HCT116 (cell line): Measurements from ENCODE around the gene GIMAP8. TPM values are rescaled to one million over a fixed set of nuclear protein-coding genes. Genes with fewer than 3 reads are reported as not detected.
A peak's percentile ranks its signal among the peaks of the same experiment; 100 is the strongest.

Source experiments
- ATAC-seq: fragments of 200-7000 bp; cut with Tn5 transposase; 2 replicates; pipeline ENCODE4 v1.9.1; 2020; ENCODE audit warnings: mild to moderate bottlenecking, moderate library complexity
- BruUV-seq: library from RNA; stranded (reverse); fragments of 400-500 nt; replicated peaks from 2 replicates; lab custom pipeline; 2021; lab: Mats Ljungman, UMichigan
- CTCF ChIA-PET: fragments of 300-600 bp; sonication (Branson Sonifier 250); formaldehyde crosslinking; loops from one replicate; lab custom pipeline; 2021; ENCODE audit warnings: antibody characterized with exemption; lab: Charles Lee
- POLR2A ChIA-PET: fragments of 300-600, 350-600 bp; sonication (Branson Sonifier 250); formaldehyde crosslinking; loops from one replicate; lab custom pipeline; 2021; ENCODE audit warnings: antibody characterized with exemption; lab: Charles Lee
- RAD21 ChIA-PET, 2 experiments: fragments of 300-600 bp; sonication (Branson Sonifier 250); formaldehyde crosslinking; loops; one replicate each; lab custom pipeline; 2023; ENCODE audit warnings: low total read pairs in 2 of 2; ENCODE audit not compliant: uncharacterized antibody in 2 of 2, unreplicated experiment in 2 of 2, low non-redundant PET in 1 of 2; lab: Charles Lee
- DNase-seq: peaks from one replicate; pipeline ENCODE4 v3.0.0-alpha.2; 2010; ENCODE audit warnings: low read depth, low spot score
- H2AFZ ChIP-seq: fragments of 200-600 bp; shearing (Covaris generic), sonication (generic); 2 replicates; pipeline ENCODE4 v1.6.1; 2017; ENCODE audit warnings: low read depth, mixed run types, mixed read lengths, antibody characterized with exemption, low read length; ENCODE audit not compliant: poor library complexity, severe bottlenecking
- H3K27ac ChIP-seq: 2 replicates; pipeline ENCODE4 v1.5.1; 2012; ENCODE audit warnings: low read depth, low read length
- H3K27me3 ChIP-seq: fragments of 200-600 bp; sonication (generic); 2 replicates; pipeline ENCODE4 v1.6.1; 2016; ENCODE audit warnings: mixed run types, low read length, mixed read lengths; ENCODE audit not compliant: insufficient read depth
- H3K36me3 ChIP-seq, 2 experiments: fragments of 200-500 bp in 1 of 2; fragments of 200-600 bp in 1 of 2; sonication (Bioruptor generic) in 1 of 2; sonication (generic) in 1 of 2; 2 replicates each; pipeline versions ENCODE4 v1.5.1 to v1.6.1; 2014 to 2016; ENCODE audit warnings: low read length in 2 of 2, inconsistent platforms in 1 of 2, mixed read lengths in 1 of 2, mixed run types in 1 of 2; ENCODE audit not compliant: insufficient read depth in 2 of 2, control insufficient read depth in 1 of 2
- H3K4me1 ChIP-seq, 2 experiments: fragments of 200-600 bp in 1 of 2; sonication (generic) in 1 of 2; 2 replicates each; pipeline versions ENCODE4 v1.5.1 to v1.6.1; 2012 to 2017; ENCODE audit warnings: low read length in 2 of 2, inconsistent platforms in 1 of 2, mild to moderate bottlenecking in 1 of 2, mixed read lengths in 1 of 2, mixed run types in 1 of 2, moderate library complexity in 1 of 2; ENCODE audit not compliant: insufficient read depth in 2 of 2, control insufficient read depth in 1 of 2
- H3K4me2 ChIP-seq: fragments of 200-600 bp; sonication (generic); 2 replicates; pipeline ENCODE4 v1.6.1; 2017; ENCODE audit warnings: mixed run types, low read length, mixed read lengths
- H3K4me3 ChIP-seq, 2 experiments: fragments of 200-600 bp in 1 of 2; sonication (generic) in 1 of 2; replicated peaks in 1 of 2; 2 replicates each; pipeline ENCODE4 v1.5.1; 2011 to 2016; ENCODE audit warnings: low read length in 2 of 2, control low read depth in 1 of 2, low read depth in 1 of 2, mild to moderate bottlenecking in 1 of 2, mixed read lengths in 1 of 2, mixed run types in 1 of 2
- H3K79me2 ChIP-seq: fragments of 200-600 bp; sonication (generic); 2 replicates; pipeline ENCODE4 v1.6.1; 2017; ENCODE audit warnings: mild to moderate bottlenecking, mixed run types, low read length, moderate library complexity, mixed read lengths; ENCODE audit not compliant: insufficient read depth
- H3K9ac ChIP-seq: fragments of 200-600 bp; sonication (generic); 2 replicates; pipeline ENCODE4 v1.6.1; 2016; ENCODE audit warnings: low read length, mixed read lengths
- H3K9me2 ChIP-seq: fragments of 200-600 bp; sonication (generic), shearing (Covaris generic); 2 replicates; pipeline ENCODE4 v1.6.1; 2017; ENCODE audit warnings: mixed run types, mild to moderate bottlenecking, moderate library complexity; ENCODE audit not compliant: insufficient read depth
- H3K9me3 ChIP-seq, 2 experiments: fragments of 200-500 bp in 1 of 2; fragments of 200-600 bp in 1 of 2; sonication (Bioruptor generic) in 1 of 2; sonication (generic) in 1 of 2; 2 replicates each; pipeline ENCODE4 v1.6.1; 2014 to 2017; ENCODE audit warnings: low read length in 2 of 2, mixed read lengths in 2 of 2, inconsistent platforms in 1 of 2, low read depth in 1 of 2, mild to moderate bottlenecking in 1 of 2, mixed run types in 1 of 2, moderate library complexity in 1 of 2; ENCODE audit not compliant: control insufficient read depth in 1 of 2, insufficient read depth in 1 of 2
- H4K20me1 ChIP-seq: fragments of 200-600 bp; sonication (generic), shearing (Covaris generic); 2 replicates; pipeline ENCODE4 v1.6.1; 2017; ENCODE audit warnings: mixed run types, mild to moderate bottlenecking, moderate library complexity; ENCODE audit not compliant: insufficient read depth
- CBX3 ChIP-seq: IDR thresholded peaks from 2 replicates; pipeline ENCODE4 v1.6.1; 2012; ENCODE audit warnings: low read depth
- EGR1 ChIP-seq: IDR thresholded peaks from 2 replicates; pipeline ENCODE4 v1.6.1; 2012; ENCODE audit warnings: low read depth
- EZH2phosphoT487 ChIP-seq: fragments of 200-600 bp; IDR thresholded peaks from 2 replicates; pipeline ENCODE4 v1.6.1; 2018; ENCODE audit warnings: antibody characterized with exemption, borderline replicate concordance
- FOSL1 ChIP-seq: IDR thresholded peaks from 2 replicates; pipeline ENCODE4 v1.6.1; 2012; ENCODE audit warnings: low read depth
- POLR2AphosphoS5 ChIP-seq: IDR thresholded peaks from 2 replicates; pipeline ENCODE4 v1.6.1; 2011; ENCODE audit warnings: mild to moderate bottlenecking, low read depth, low read length, moderate library complexity
- RAD21 ChIP-seq: IDR thresholded peaks from 2 replicates; pipeline ENCODE4 v1.6.1; 2012; ENCODE audit warnings: low read depth, mild to moderate bottlenecking
- SP1 ChIP-seq: IDR thresholded peaks from 2 replicates; pipeline ENCODE4 v1.6.1; 2012; ENCODE audit warnings: low read depth
- YY1 ChIP-seq: IDR thresholded peaks from 2 replicates; pipeline ENCODE4 v1.6.1; 2011; ENCODE audit warnings: low read length, low read depth, moderate library complexity, mild to moderate bottlenecking; ENCODE audit not compliant: insufficient replicate concordance; ENCODE audit errors: extremely low read depth
- intact Hi-C: fragments of 100-400 bp; cut with micrococcal nuclease; formaldehyde crosslinking; loops from 2 replicates; pipeline ENCODE4 v1.10.0; 2022
- total RNA-seq: library from RNA; stranded (reverse); gene quantifications from one replicate; pipeline ENCODE4 v1.2.1, GENCODE V29; 2021; ENCODE audit not compliant: unreplicated experiment
- TF ChIP-seq, protein P1 (sequence below), 3 experiments: fragments of 200-600 bp in 1 of 3; sonication (generic) in 1 of 3; IDR thresholded peaks in 2 of 3; conservative IDR thresholded peaks in 1 of 3; 2 replicates each; pipeline ENCODE4 v1.5.1; 2012 to 2017; ENCODE audit warnings: low read depth in 2 of 3, low read length in 2 of 3, antibody characterized with exemption in 1 of 3, borderline replicate concordance in 1 of 3, control low read depth in 1 of 3, mild to moderate bottlenecking in 1 of 3, mixed read lengths in 1 of 3, mixed run types in 1 of 3, moderate library complexity in 1 of 3; ENCODE audit not compliant: insufficient read depth in 1 of 3

The GIMAP8 gene
- total RNA-seq, 1 experiment from 2014 or later, result 0.15 TPM

DNA sequence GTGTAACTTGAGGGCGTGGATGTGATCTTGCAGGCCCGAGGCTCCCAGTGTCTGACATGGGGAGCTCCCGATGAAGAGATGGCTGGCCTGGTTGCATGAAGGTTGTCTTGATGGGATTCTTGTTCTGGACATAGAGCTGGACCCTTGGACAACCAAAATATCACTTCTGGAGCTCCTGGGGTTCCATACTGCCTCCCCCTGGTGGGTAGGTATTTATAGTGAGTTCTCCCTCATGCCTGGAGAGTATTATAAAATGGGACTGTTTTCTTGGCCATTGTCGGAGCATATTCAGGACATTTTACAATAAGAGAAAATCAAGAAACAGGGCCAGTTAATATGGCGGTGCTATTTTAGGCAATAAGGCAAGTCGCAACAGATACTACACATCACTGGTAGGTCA is 32.6 kb upstream of the GIMAP8 start:
- RAD21 ChIA-PET, result no interaction called here
- Histone ChIP-seq H3K9me3 (no peaks in the 10 kb centered on the region), H3K27ac (no peak overlapping the region), H4K20me1 (no peaks in the 10 kb centered on the region), H3K4me2 (no peak overlapping the region), H3K79me2 (no peaks in the 10 kb centered on the region), H3K9ac (no peak overlapping the region), H3K36me3 (no peaks in the 10 kb centered on the region), H2AFZ (no peak overlapping the region), H3K4me1 (peaks cover 8 to 23% of the 10 kb centered on the region in 2 experiments; a peak in 3 of 4 replicates), H3K9me2 (no peaks in the 10 kb centered on the region), H3K27me3 (no peaks in the 10 kb centered on the region), H3K4me3 (no peak overlapping the region)
- no peak for DNase-seq
- TF ChIP-seq POLR2AphosphoS5, result no peak
- TF ChIP-seq YY1, result no peak
- TF ChIP-seq, protein P1, sequence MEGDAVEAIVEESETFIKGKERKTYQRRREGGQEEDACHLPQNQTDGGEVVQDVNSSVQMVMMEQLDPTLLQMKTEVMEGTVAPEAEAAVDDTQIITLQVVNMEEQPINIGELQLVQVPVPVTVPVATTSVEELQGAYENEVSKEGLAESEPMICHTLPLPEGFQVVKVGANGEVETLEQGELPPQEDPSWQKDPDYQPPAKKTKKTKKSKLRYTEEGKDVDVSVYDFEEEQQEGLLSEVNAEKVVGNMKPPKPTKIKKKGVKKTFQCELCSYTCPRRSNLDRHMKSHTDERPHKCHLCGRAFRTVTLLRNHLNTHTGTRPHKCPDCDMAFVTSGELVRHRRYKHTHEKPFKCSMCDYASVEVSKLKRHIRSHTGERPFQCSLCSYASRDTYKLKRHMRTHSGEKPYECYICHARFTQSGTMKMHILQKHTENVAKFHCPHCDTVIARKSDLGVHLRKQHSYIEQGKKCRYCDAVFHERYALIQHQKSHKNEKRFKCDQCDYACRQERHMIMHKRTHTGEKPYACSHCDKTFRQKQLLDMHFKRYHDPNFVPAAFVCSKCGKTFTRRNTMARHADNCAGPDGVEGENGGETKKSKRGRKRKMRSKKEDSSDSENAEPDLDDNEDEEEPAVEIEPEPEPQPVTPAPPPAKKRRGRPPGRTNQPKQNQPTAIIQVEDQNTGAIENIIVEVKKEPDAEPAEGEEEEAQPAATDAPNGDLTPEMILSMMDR (IDR thresholded peaks at IDR 0.05 in 2 of 3, conservative IDR thresholded peaks at IDR 0.05 in 1 of 3; ENCODE audit: borderline replicate concordance in 1 of 3, insufficient read depth in 1 of 3, low read depth in 2 of 3, low read length in 2 of 3), result peak; percentile 35 to 51 (median 41); a peak in 4 of 6 replicates
- no peak for TF ChIP-seq EZH2phosphoT487
- ATAC-seq, result no peak
- CTCF ChIA-PET, result interaction anchor here (0.9 to 2.1 kb wide), 3 partner anchors 11 to 62 kb away, joined by 3 to 6 read pairs (median 3); no protein-coding TSS in a partner anchor
- POLR2A ChIA-PET, result no interaction called here
- intact Hi-C loops, result no loop called here
- no TSS peak for BruUV-seq

DNA sequence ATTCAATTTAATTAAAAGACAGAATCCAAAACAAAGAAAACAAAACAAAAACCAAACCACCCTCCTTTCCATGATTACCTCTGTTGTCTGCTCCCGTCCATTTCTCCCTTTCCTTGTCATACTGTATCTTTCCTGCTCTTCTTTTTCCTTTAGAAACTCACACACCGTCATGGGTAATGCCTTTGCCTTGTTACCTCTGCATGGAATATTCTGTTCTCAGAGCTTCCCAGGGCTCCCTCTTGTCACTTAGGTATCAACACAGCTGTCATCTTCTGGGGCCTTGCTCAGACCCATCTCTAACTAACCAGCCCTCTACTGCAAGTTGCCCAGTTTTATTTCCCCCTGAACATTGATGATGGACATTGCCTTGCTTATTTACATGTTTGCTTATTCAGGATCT is 30.2 kb upstream of the GIMAP8 start:
- Histone ChIP-seq H3K27me3 (no peaks in the 10 kb centered on the region), H3K79me2 (no peaks in the 10 kb centered on the region), H4K20me1 (no peaks in the 10 kb centered on the region), H3K36me3 (no peaks in the 10 kb centered on the region), H2AFZ (peak overlapping the region; percentile 99), H3K4me2 (peak overlapping the region; percentile 56; the same call in 1 of the 2 replicates), H3K9ac (no peak overlapping the region), H3K27ac (no peak overlapping the region), H3K9me3 (no peaks in the 10 kb centered on the region), H3K9me2 (no peaks in the 10 kb centered on the region), H3K4me3 (no peak overlapping the region), H3K4me1 (peaks cover 5 to 10% of the 10 kb centered on the region in 2 experiments; a peak in 3 of 4 replicates)
- ChIA-PET RAD21 (no interaction called here), CTCF (no interaction called here), POLR2A (no interaction called here)
- no peak for ATAC-seq
- no peak for DNase-seq
- TF ChIP-seq, protein P1 (IDR thresholded peaks at IDR 0.05 in 2 of 3, conservative IDR thresholded peaks at IDR 0.05 in 1 of 3; ENCODE audit: borderline replicate concordance in 1 of 3, insufficient read depth in 1 of 3, low read depth in 2 of 3, low read length in 2 of 3), result no peak
- TF ChIP-seq EGR1 (no peak), FOSL1 (no peak), CBX3 (no peak), RAD21 (no peak), SP1 (no peak)
- intact Hi-C loops, result no loop called here
- BruUV-seq, result no TSS peak
